Glutamatergic neuron (in vitro differentiated cells): ENCODE measurements around the gene STARD13. TPM values are rescaled to one million over a fixed set of nuclear protein-coding genes. Genes with fewer than 3 reads are reported as not detected.

Experiments used
- DNase-seq: peaks from one replicate; pipeline ENCODE4 v3.0.0; 2022
- H3K27ac Mint-ChIP-seq: one replicate; pipeline ENCODE4 v1.8.0; 2020; ENCODE audit warnings: mild to moderate bottlenecking, mixed read lengths, inconsistent platforms; ENCODE audit not compliant: unreplicated experiment
- H3K27me3 Mint-ChIP-seq: one replicate; pipeline ENCODE4 v1.8.0; 2020; ENCODE audit warnings: mild to moderate bottlenecking, moderate library complexity, mixed read lengths, inconsistent platforms; ENCODE audit not compliant: unreplicated experiment
- H3K36me3 Mint-ChIP-seq: one replicate; pipeline ENCODE4 v1.8.0; 2020; ENCODE audit warnings: mild to moderate bottlenecking, mixed read lengths, inconsistent platforms; ENCODE audit not compliant: unreplicated experiment
- H3K4me1 Mint-ChIP-seq: one replicate; pipeline ENCODE4 v1.8.0; 2020; ENCODE audit warnings: mild to moderate bottlenecking, low read depth, mixed read lengths, inconsistent platforms; ENCODE audit not compliant: unreplicated experiment
- H3K4me3 Mint-ChIP-seq: one replicate; pipeline ENCODE4 v1.8.0; 2020; ENCODE audit warnings: mild to moderate bottlenecking, mixed read lengths, inconsistent platforms; ENCODE audit not compliant: unreplicated experiment
- H3K9me3 Mint-ChIP-seq: one replicate; pipeline ENCODE4 v1.8.0; 2020; ENCODE audit warnings: mild to moderate bottlenecking, moderate library complexity, mixed read lengths, inconsistent platforms; ENCODE audit not compliant: unreplicated experiment
- CTCF ChIP-seq: fragments of 200-600 bp; sonication (generic); IDR thresholded peaks from one replicate; pipeline ENCODE4 v1.5.0; 2021; ENCODE audit not compliant: partially characterized antibody, unreplicated experiment
- total RNA-seq: library from RNA; stranded (reverse); fragmentation: NEBNext Ultra II Directional; extraction: Animal tissue kit (Norgen Biotek cat#: 25700); gene quantifications from one replicate; pipeline ENCODE4 v1.2.1, GENCODE V29; 2021; ENCODE audit not compliant: unreplicated experiment

STARD13 gene
- total RNA-seq, 1 donor from 2014 or later, result 36.4 TPM

- Mint-ChIP-seq H3K27ac (no peak overlapping the region), H3K9me3 (no peaks in the 10 kb centered on the region), H3K4me1 (peaks cover 13% of the 10 kb centered on the region), H3K4me3 (no peak overlapping the region), H3K36me3 (no peaks in the 10 kb centered on the region), H3K27me3 (no peaks in the 10 kb centered on the region)
- TF ChIP-seq CTCF, result no peak
- DNase-seq, result no peak
These were observed 8.4 kb downstream of the STARD13 start for GRCh38 chr13:33277037-33277740.

DNA sequence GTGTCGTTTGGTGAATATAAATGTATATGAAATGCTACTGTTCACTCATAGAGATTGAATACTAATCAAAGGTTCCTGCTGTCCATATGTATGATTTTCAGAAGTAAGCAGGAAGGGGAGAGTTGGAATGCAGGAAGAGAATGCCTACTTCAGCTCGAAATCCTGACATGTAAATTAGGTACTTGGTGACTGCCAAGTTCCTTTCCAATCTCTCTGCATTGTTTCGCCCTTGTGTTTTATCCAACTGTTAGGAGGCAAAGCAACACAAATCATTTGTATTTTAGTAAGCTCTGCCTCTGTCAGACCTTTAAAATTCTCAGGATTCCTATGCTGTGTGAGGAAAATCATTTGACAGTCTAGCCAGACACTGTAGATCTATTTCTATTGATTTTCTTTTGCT is 9.0 kb downstream of the STARD13 start:
- DNase-seq, result no peak
- H3K27ac Mint-ChIP-seq, result no peak overlapping the region
- no peaks in the 10 kb centered on the region for H3K27me3 Mint-ChIP-seq
- H3K9me3 Mint-ChIP-seq, result no peaks in the 10 kb centered on the region
- H3K36me3 Mint-ChIP-seq, result no peaks in the 10 kb centered on the region
- TF ChIP-seq CTCF, result no peak
- H3K4me3 Mint-ChIP-seq, result no peak overlapping the region
- H3K4me1 Mint-ChIP-seq, result peaks cover 9% of the 10 kb centered on the region

GRCh38 chr13:33275916-33276315 is 9.6 kb downstream of the STARD13 start:
- peaks cover 9% of the 10 kb centered on the region for H3K4me1 Mint-ChIP-seq
- H3K27ac Mint-ChIP-seq, result no peak overlapping the region
- no peak for TF ChIP-seq CTCF
- DNase-seq, result no peak
- no peaks in the 10 kb centered on the region for H3K36me3 Mint-ChIP-seq
- H3K4me3 Mint-ChIP-seq, result no peak overlapping the region
- H3K27me3 Mint-ChIP-seq, result no peaks in the 10 kb centered on the region
- H3K9me3 Mint-ChIP-seq, result no peaks in the 10 kb centered on the region

DNA sequence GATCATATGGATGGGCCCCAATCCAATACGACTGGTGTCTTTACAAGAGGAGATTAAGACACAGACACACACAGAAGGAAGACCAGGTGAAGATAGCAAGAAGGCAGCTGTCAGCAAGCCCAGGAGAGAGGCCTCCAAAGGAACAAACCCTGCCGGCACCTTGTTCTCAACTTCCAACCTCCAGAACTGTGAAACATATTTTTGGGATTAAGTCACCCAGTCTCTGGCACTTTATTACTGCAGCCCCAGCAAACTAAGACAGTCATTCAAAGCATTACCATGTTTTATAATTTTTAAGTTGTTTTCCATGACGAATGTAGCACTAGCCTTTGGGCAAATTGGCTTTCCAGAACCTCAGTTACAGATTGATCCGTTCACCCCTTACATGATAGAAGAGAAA is 11.3 kb downstream of the STARD13 start:
- H3K4me3 Mint-ChIP-seq, result no peak overlapping the region
- DNase-seq, result no peak
- no peaks in the 10 kb centered on the region for H3K9me3 Mint-ChIP-seq
- H3K36me3 Mint-ChIP-seq, result no peaks in the 10 kb centered on the region
- no peak overlapping the region for H3K27ac Mint-ChIP-seq
- no peak for TF ChIP-seq CTCF
- no peaks in the 10 kb centered on the region for H3K27me3 Mint-ChIP-seq
- H3K4me1 Mint-ChIP-seq, result peaks cover 6% of the 10 kb centered on the region

- no peak for DNase-seq
- H3K4me1 Mint-ChIP-seq, result peaks cover 6% of the 10 kb centered on the region
- TF ChIP-seq CTCF, result no peak
These were observed 12.9 kb downstream of the STARD13 start for GRCh38 chr13:33272531-33273124.

More at GRCh38 chr13:33272531-33273124, 12.9 kb downstream of the STARD13 start:
- Mint-ChIP-seq H3K27me3 (no peaks in the 10 kb centered on the region), H3K36me3 (no peaks in the 10 kb centered on the region), H3K27ac (no peak overlapping the region), H3K9me3 (no peaks in the 10 kb centered on the region), H3K4me3 (no peak overlapping the region)
